ENCODE measurements around the gene MYH11.

The MYH11 gene

DNA sequence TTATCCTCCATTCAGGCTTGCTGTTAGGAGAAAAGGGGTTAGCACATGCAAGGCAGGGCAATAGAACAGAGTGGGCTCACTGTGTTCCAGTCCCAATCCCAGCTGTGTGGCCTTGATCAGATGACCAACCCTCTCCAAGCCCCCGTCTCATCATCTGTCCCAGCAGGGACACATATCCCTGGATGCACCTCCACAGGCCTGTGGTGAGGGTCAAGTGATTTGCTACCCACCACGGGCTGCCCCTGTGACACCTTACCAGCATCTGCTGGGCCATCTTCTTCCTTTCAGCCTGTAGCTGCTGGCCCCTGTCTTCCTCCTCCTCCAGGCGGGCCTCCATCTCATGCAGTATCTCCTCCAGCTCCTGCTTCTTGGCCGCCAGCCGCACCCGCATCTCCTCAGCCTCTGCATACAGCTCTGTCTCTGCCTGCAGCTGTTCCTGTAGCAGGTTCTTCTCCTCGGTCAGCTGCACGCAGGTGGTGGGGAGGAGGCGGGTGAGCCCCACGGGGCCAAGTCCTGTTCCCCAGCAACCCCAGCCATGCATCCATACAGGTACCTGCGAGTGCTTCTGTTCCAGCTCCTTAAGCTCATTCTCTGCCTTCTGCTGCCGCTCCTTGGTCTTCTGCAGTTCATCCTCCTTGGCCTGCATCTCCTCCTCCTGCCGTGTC lies 115.5 kb downstream of the MYH11 start:
- no peaks in the 10 kb centered on the region for H4K20me1 ChIP-seq (ENCODE audit: insufficient read depth, low read length, poor library complexity, severe bottlenecking)
- H3K9ac ChIP-seq (ENCODE audit: low read depth, low read length, poor library complexity, severe bottlenecking): no peak overlapping the region
- no peak overlapping the region for H3K4me2 ChIP-seq (ENCODE audit: low read depth, low read length, poor library complexity, severe bottlenecking)
- no peaks in the 10 kb centered on the region for H3K36me3 ChIP-seq (ENCODE audit: insufficient read depth, low read length)
- H3K4me1 ChIP-seq (ENCODE audit: insufficient read depth, low read length, poor library complexity, severe bottlenecking): no peaks in the 10 kb centered on the region
- no peak overlapping the region for H3K4me3 ChIP-seq (ENCODE audit: low read length, poor library complexity, severe bottlenecking)
- no peaks in the 10 kb centered on the region for H3K27me3 ChIP-seq (ENCODE audit: insufficient read depth, low read length, poor library complexity, severe bottlenecking)
- no peaks in the 10 kb centered on the region for H3K79me2 ChIP-seq (ENCODE audit: insufficient read depth, low read length)
- no peak overlapping the region for H2AFZ ChIP-seq (ENCODE audit: low read length)
- no peak for TF ChIP-seq CTCF (conservative IDR thresholded peaks at IDR 0.05; ENCODE audit: low read length)
- TF ChIP-seq EZH2phosphoT487 (IDR thresholded peaks at IDR 0.05; ENCODE audit: borderline replicate concordance): no peak
- no peaks in the 10 kb centered on the region for H3K9me2 ChIP-seq (replicated peaks; ENCODE audit: low read depth, low read length)
- H3K9me3 ChIP-seq (ENCODE audit: insufficient read depth, low read depth, low read length): no peaks in the 10 kb centered on the region
- H3F3A ChIP-seq (ENCODE audit: low read depth): no peaks in the 10 kb centered on the region

DNA sequence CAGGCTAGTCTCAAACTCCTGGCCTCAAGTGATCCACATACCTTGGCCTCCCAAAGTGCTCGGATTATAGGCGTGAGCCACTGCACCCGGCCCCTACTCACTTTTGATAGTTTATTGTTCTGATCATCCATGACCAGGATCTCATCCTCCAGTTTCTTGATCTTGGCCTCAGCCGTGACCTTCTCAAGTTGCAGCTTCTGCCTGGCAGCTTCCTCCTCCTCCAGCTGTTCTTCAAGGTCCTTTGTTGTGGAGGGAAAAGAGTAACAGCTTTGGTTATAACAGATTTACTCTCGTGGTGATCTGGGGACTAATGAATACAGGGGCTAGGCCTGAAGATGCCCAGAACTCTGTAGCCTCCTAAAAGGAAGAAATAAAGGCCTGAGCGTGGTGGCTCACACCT lies 116.9 kb downstream of the MYH11 start:
- no peaks in the 10 kb centered on the region for H3K4me1 ChIP-seq (ENCODE audit: insufficient read depth, low read length, poor library complexity, severe bottlenecking)
- no peaks in the 10 kb centered on the region for H3F3A ChIP-seq (ENCODE audit: low read depth)
- no peak overlapping the region for H3K4me3 ChIP-seq (ENCODE audit: low read length, poor library complexity, severe bottlenecking)
- H2AFZ ChIP-seq (ENCODE audit: low read length): no peak overlapping the region
- no peak overlapping the region for H3K4me2 ChIP-seq (ENCODE audit: low read depth, low read length, poor library complexity, severe bottlenecking)
- no peaks in the 10 kb centered on the region for H3K79me2 ChIP-seq (ENCODE audit: insufficient read depth, low read length)
- H3K9ac ChIP-seq (ENCODE audit: low read depth, low read length, poor library complexity, severe bottlenecking): no peak overlapping the region
- H4K20me1 ChIP-seq (ENCODE audit: insufficient read depth, low read length, poor library complexity, severe bottlenecking): no peaks in the 10 kb centered on the region
- no peaks in the 10 kb centered on the region for H3K9me2 ChIP-seq (replicated peaks; ENCODE audit: low read depth, low read length)
- TF ChIP-seq CTCF (conservative IDR thresholded peaks at IDR 0.05; ENCODE audit: low read length) (no peak), EZH2phosphoT487 (IDR thresholded peaks at IDR 0.05; ENCODE audit: borderline replicate concordance) (no peak)
- no peaks in the 10 kb centered on the region for H3K9me3 ChIP-seq (ENCODE audit: insufficient read depth, low read depth, low read length)
- H3K27me3 ChIP-seq (ENCODE audit: insufficient read depth, low read length, poor library complexity, severe bottlenecking): no peaks in the 10 kb centered on the region
- no peaks in the 10 kb centered on the region for H3K36me3 ChIP-seq (ENCODE audit: insufficient read depth, low read length)

- no peaks in the 10 kb centered on the region for H3K36me3 ChIP-seq (ENCODE audit: insufficient read depth, low read length)
- no peaks in the 10 kb centered on the region for H4K20me1 ChIP-seq (ENCODE audit: insufficient read depth, low read length, poor library complexity, severe bottlenecking)
- no peaks in the 10 kb centered on the region for H3K4me1 ChIP-seq (ENCODE audit: insufficient read depth, low read length, poor library complexity, severe bottlenecking)
- no peak overlapping the region for H2AFZ ChIP-seq (ENCODE audit: low read length)
- H3F3A ChIP-seq (ENCODE audit: low read depth): no peaks in the 10 kb centered on the region
- no peak overlapping the region for H3K4me3 ChIP-seq (ENCODE audit: low read length, poor library complexity, severe bottlenecking)
- no peak overlapping the region for H3K9ac ChIP-seq (ENCODE audit: low read depth, low read length, poor library complexity, severe bottlenecking)
- TF ChIP-seq EZH2phosphoT487 (IDR thresholded peaks at IDR 0.05; ENCODE audit: borderline replicate concordance) (no peak), CTCF (conservative IDR thresholded peaks at IDR 0.05; ENCODE audit: low read length) (no peak)
- H3K9me3 ChIP-seq (ENCODE audit: insufficient read depth, low read depth, low read length): no peaks in the 10 kb centered on the region
- no peaks in the 10 kb centered on the region for H3K9me2 ChIP-seq (replicated peaks; ENCODE audit: low read depth, low read length)
- no peaks in the 10 kb centered on the region for H3K79me2 ChIP-seq (ENCODE audit: insufficient read depth, low read length)
- no peak overlapping the region for H3K4me2 ChIP-seq (ENCODE audit: low read depth, low read length, poor library complexity, severe bottlenecking)
- H3K27me3 ChIP-seq (ENCODE audit: insufficient read depth, low read length, poor library complexity, severe bottlenecking): no peaks in the 10 kb centered on the region
Observed at GRCh38 chr16:15739464-15739863, 117.4 kb downstream of the MYH11 start.

Data from Loucy (cell line).